H9 (cell line): ENCODE measurements around the gene RHBDL2. TPM values are rescaled to one million over a fixed set of nuclear protein-coding genes. Genes with fewer than 3 reads are reported as not detected.

ENCODE experiments used
- DNase-seq: peaks from one replicate; pipeline ENCODE4 v3.0.0-alpha.2; 2017
- H2AFZ ChIP-seq: one replicate; pipeline ENCODE4 v1.6.1; 2013; ENCODE audit warnings: mild to moderate bottlenecking, low read length, control low read depth, moderate library complexity
- H2AK5ac ChIP-seq: 2 replicates; pipeline ENCODE4 v1.6.1; 2013; ENCODE audit warnings: low read length, control low read depth, mixed read lengths; ENCODE audit not compliant: insufficient read length
- H2BK120ac ChIP-seq: one replicate; pipeline ENCODE4 v1.6.1; 2013; ENCODE audit warnings: low read depth, mild to moderate bottlenecking, low read length, control low read depth, inconsistent platforms; ENCODE audit not compliant: poor library complexity, severe bottlenecking
- H2BK12ac ChIP-seq: 2 replicates; pipeline ENCODE4 v1.6.1; 2013; ENCODE audit warnings: low read length, control low read depth, mixed read lengths, low read depth; ENCODE audit not compliant: insufficient read length
- H2BK15ac ChIP-seq: 2 replicates; pipeline ENCODE4 v1.6.1; 2013; ENCODE audit warnings: low read depth, low read length, control low read depth
- H2BK20ac ChIP-seq: one replicate; pipeline ENCODE4 v1.6.1; 2013; ENCODE audit warnings: low read depth, mild to moderate bottlenecking, low read length, control low read depth, inconsistent platforms; ENCODE audit not compliant: poor library complexity, severe bottlenecking
- H2BK5ac ChIP-seq: 2 replicates; pipeline ENCODE4 v1.6.1; 2013; ENCODE audit warnings: low read length, control low read depth, mixed read lengths; ENCODE audit not compliant: insufficient read length
- H3K14ac ChIP-seq: 2 replicates; pipeline ENCODE4 v1.6.1; 2013; ENCODE audit warnings: low read length, control low read depth; ENCODE audit not compliant: insufficient read depth
- H3K18ac ChIP-seq: 2 replicates; pipeline ENCODE4 v1.6.1; 2013; ENCODE audit warnings: low read depth, mild to moderate bottlenecking, mixed read lengths, low read length, control low read depth; ENCODE audit not compliant: insufficient read length
- H3K23ac ChIP-seq: 2 replicates; pipeline ENCODE4 v1.6.1; 2013; ENCODE audit warnings: low read length, control low read depth, mixed read lengths, low read depth; ENCODE audit not compliant: insufficient read length
- H3K23me2 ChIP-seq: 2 replicates; pipeline ENCODE4 v1.6.1; 2013; ENCODE audit warnings: low read depth, mild to moderate bottlenecking, mixed read lengths, low read length, control low read depth; ENCODE audit not compliant: insufficient read length, poor library complexity, severe bottlenecking
- H3K27ac ChIP-seq: 2 replicates; pipeline ENCODE4 v1.5.1; 2013; ENCODE audit warnings: low read length, control low read depth, mixed read lengths, low read depth; ENCODE audit not compliant: insufficient read length
- H3K27me3 ChIP-seq: 2 replicates; pipeline ENCODE4 v1.6.1; 2013; ENCODE audit warnings: low read length, control low read depth, inconsistent platforms; ENCODE audit not compliant: insufficient read depth
- H3K4ac ChIP-seq: 2 replicates; pipeline ENCODE4 v1.6.1; 2013; ENCODE audit warnings: low read depth, mild to moderate bottlenecking, control low read depth, inconsistent platforms, low read length, moderate library complexity
- H3K4me1 ChIP-seq: 2 replicates; pipeline ENCODE4 v1.6.1; 2013; ENCODE audit warnings: low read length, control low read depth, inconsistent platforms; ENCODE audit not compliant: insufficient read depth
- H3K4me2 ChIP-seq: 2 replicates; pipeline ENCODE4 v1.6.1; 2013; ENCODE audit warnings: low read length, control low read depth, mixed read lengths; ENCODE audit not compliant: insufficient read length, insufficient read depth
- H3K56ac ChIP-seq: 2 replicates; pipeline ENCODE4 v1.6.1; 2013; ENCODE audit warnings: low read depth, mild to moderate bottlenecking, mixed read lengths, low read length, control low read depth; ENCODE audit not compliant: insufficient read length
- H3K79me1 ChIP-seq: 2 replicates; pipeline ENCODE4 v1.6.1; 2013; ENCODE audit warnings: low read depth, mild to moderate bottlenecking, moderate library complexity, low read length, control low read depth, inconsistent platforms; ENCODE audit not compliant: insufficient read depth, poor library complexity, severe bottlenecking
- H3K79me2 ChIP-seq: 2 replicates; pipeline ENCODE4 v1.6.1; 2013; ENCODE audit warnings: low read length, control low read depth, inconsistent platforms; ENCODE audit not compliant: insufficient read depth
- H3K9ac ChIP-seq: 2 replicates; pipeline ENCODE4 v1.6.1; 2013; ENCODE audit warnings: low read length, control low read depth, mixed read lengths; ENCODE audit not compliant: insufficient read length; ENCODE audit errors: extremely low read depth
- H3K9me3 ChIP-seq: one replicate; pipeline ENCODE4 v1.6.1; 2013; ENCODE audit warnings: low read depth, low read length, inconsistent platforms; ENCODE audit not compliant: control insufficient read depth
- H3T11ph ChIP-seq: one replicate; pipeline ENCODE4 v1.6.1; 2013; ENCODE audit warnings: mild to moderate bottlenecking, low read length, control low read depth, inconsistent platforms
- H4K20me1 ChIP-seq: one replicate; pipeline ENCODE4 v1.6.1; 2013; ENCODE audit not compliant: control insufficient read depth, insufficient read length, insufficient read depth
- H4K5ac ChIP-seq: 2 replicates; pipeline ENCODE4 v1.6.1; 2013; ENCODE audit warnings: low read depth, mild to moderate bottlenecking, mixed read lengths, low read length, control low read depth; ENCODE audit not compliant: insufficient read length
- H4K8ac ChIP-seq: replicated peaks from 2 replicates; pipeline ENCODE4 v1.6.1; 2013; ENCODE audit warnings: low read length, control low read depth, mixed read lengths, low read depth; ENCODE audit not compliant: insufficient read length
- H4K91ac ChIP-seq: 2 replicates; pipeline ENCODE4 v1.6.1; 2013; ENCODE audit warnings: low read depth, mild to moderate bottlenecking, moderate library complexity, mixed read lengths, low read length, control low read depth; ENCODE audit not compliant: insufficient read length
- H3K27ac Mint-ChIP-seq, 3 experiments: 2 replicates in 2 of 3; 3 replicates in 1 of 3; pipeline ENCODE4 v1.8.0; 2020 to 2021; ENCODE audit warnings: mixed read lengths in 3 of 3, mild to moderate bottlenecking in 1 of 3, moderate library complexity in 1 of 3
- H3K27me3 Mint-ChIP-seq: 2 replicates; pipeline ENCODE4 v1.8.0; 2021; ENCODE audit warnings: low read depth, mild to moderate bottlenecking, moderate library complexity, mixed read lengths
- H3K36me3 Mint-ChIP-seq, 3 experiments: 2 replicates in 2 of 3; 3 replicates in 1 of 3; pipeline ENCODE4 v1.8.0; 2020 to 2021; ENCODE audit warnings: low read depth in 3 of 3, mixed read lengths in 3 of 3; ENCODE audit not compliant: insufficient read depth in 1 of 3
- H3K4me1 Mint-ChIP-seq, 2 experiments: 2 replicates each; pipeline ENCODE4 v1.8.0; 2020; ENCODE audit warnings: mixed read lengths in 2 of 2
- H3K4me3 Mint-ChIP-seq, 2 experiments: 2 replicates in 1 of 2; 3 replicates in 1 of 2; pipeline ENCODE4 v1.8.0; 2020 to 2021; ENCODE audit warnings: mild to moderate bottlenecking in 2 of 2, mixed read lengths in 2 of 2, moderate library complexity in 1 of 2
- H3K9me3 Mint-ChIP-seq, 2 experiments: 2 replicates in 1 of 2; 3 replicates in 1 of 2; pipeline ENCODE4 v1.8.0; 2020; ENCODE audit warnings: mild to moderate bottlenecking in 2 of 2, mixed read lengths in 2 of 2, moderate library complexity in 1 of 2
- CTCF ChIP-seq: fragments of 200-600 bp; sonication (generic); conservative IDR thresholded peaks from 3 replicates; pipeline ENCODE4 v1.8.0; 2021; ENCODE audit warnings: antibody characterized with exemption, mild to moderate bottlenecking
- WGBS: extraction: QIAGEN DNeasy Blood & Tissue Kit; methylation state at CpG from one replicate; pipeline ENCODE4 v1.1.7; 2013; ENCODE audit warnings: missing lambda C conversion rate, low lambda C conversion rate, mixed read lengths; ENCODE audit not compliant: insufficient read length; ENCODE audit errors: extremely low coverage; 5-methylcytosine and 5-hydroxymethylcytosine counted together
- total RNA-seq: library from RNA; stranded (reverse); gene quantifications from 2 replicates; pipeline ENCODE4 v1.2.1, GENCODE V29; 2021

RHBDL2 gene
- total RNA-seq, 1 experiment from 2014 or later: not detected

GRCh38 chr1:38896169-38896568, 45.5 kb downstream of the RHBDL2 start:
- TF ChIP-seq CTCF: no peak
- H3K4me2 ChIP-seq: no peak overlapping the region
- no peaks in the 10 kb centered on the region for H3K27me3 ChIP-seq
- H3K14ac ChIP-seq: no peak overlapping the region
- H3T11ph ChIP-seq: no peak overlapping the region
- H3K27ac ChIP-seq: no peak overlapping the region
- no peak overlapping the region for H2AK5ac ChIP-seq
- H3K23me2 ChIP-seq: no peaks in the 10 kb centered on the region
- H3K27me3 Mint-ChIP-seq: no peaks in the 10 kb centered on the region
- no peak overlapping the region for H2AFZ ChIP-seq
- H4K20me1 ChIP-seq: no peaks in the 10 kb centered on the region
- no peaks in the 10 kb centered on the region for H3K4me1 ChIP-seq
- no peak overlapping the region for H4K91ac ChIP-seq
- H3K9ac ChIP-seq: no peak overlapping the region
- H3K4ac ChIP-seq: no peak overlapping the region
- H2BK5ac ChIP-seq: no peak overlapping the region
- H3K56ac ChIP-seq: no peak overlapping the region
- no peak overlapping the region for H3K27ac Mint-ChIP-seq
- H4K5ac ChIP-seq: no peak overlapping the region
- no peak overlapping the region for H3K18ac ChIP-seq
- no peak overlapping the region for H3K23ac ChIP-seq
- H2BK20ac ChIP-seq: no peak overlapping the region
- no peak overlapping the region for H2BK15ac ChIP-seq
- H3K36me3 Mint-ChIP-seq: no peaks in the 10 kb centered on the region
- WGBS: no CpG with 5 or more reads among the region's 2 CpGs
- H3K79me2 ChIP-seq: no peaks in the 10 kb centered on the region
- H4K8ac ChIP-seq: no peak overlapping the region
- no peak overlapping the region for H2BK12ac ChIP-seq
- no peaks in the 10 kb centered on the region for H3K79me1 ChIP-seq
- no peaks in the 10 kb centered on the region for H3K9me3 ChIP-seq
- no peak overlapping the region for H3K4me3 Mint-ChIP-seq
- DNase-seq: no peak
- no peak overlapping the region for H2BK120ac ChIP-seq
- no peaks in the 10 kb centered on the region for H3K9me3 Mint-ChIP-seq
- H3K4me1 Mint-ChIP-seq: peaks cover 5 to 6% of the 10 kb centered on the region in 2 experiments
